LNCaP clone FGC (cell line): ENCODE data around the gene FZD7.

Experiments
- DNase-seq: peaks from one replicate; pipeline ENCODE4 v3.0.0-alpha.2; 2011; ENCODE audit warnings: low read depth
- H3K4me3 ChIP-seq: 2 replicates; pipeline ENCODE4 v1.5.1; 2011; ENCODE audit warnings: mild to moderate bottlenecking, low read depth, low read length, control low read depth
- TF ChIP-seq, protein P1 (sequence below): IDR thresholded peaks from 2 replicates; pipeline ENCODE4 v1.5.1; 2012; ENCODE audit warnings: mild to moderate bottlenecking; ENCODE audit not compliant: control insufficient read depth, insufficient read depth; ENCODE audit errors: extremely low read depth

The FZD7 gene

DNA sequence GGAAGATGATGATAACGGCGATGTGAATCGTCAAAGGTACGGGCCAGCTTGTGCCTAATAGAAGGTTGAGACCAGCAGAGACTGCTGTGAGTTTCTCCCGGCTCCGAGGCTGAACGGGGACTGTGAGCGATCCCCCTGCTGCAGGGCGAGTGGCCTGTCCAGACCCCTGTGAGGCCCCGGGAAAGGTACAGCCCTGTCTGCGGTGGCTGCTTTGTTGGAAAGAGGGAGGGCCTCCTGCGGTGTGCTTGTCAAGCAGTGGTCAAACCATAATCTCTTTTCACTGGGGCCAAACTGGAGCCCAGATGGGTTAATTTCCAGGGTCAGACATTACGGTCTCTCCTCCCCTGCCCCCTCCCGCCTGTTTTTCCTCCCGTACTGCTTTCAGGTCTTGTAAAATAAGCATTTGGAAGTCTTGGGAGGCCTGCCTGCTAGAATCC is 3.0 kb downstream of the FZD7 start:
- no peak overlapping the region for H3K4me3 ChIP-seq
- DNase-seq, result no peak
- TF ChIP-seq, protein P1, sequence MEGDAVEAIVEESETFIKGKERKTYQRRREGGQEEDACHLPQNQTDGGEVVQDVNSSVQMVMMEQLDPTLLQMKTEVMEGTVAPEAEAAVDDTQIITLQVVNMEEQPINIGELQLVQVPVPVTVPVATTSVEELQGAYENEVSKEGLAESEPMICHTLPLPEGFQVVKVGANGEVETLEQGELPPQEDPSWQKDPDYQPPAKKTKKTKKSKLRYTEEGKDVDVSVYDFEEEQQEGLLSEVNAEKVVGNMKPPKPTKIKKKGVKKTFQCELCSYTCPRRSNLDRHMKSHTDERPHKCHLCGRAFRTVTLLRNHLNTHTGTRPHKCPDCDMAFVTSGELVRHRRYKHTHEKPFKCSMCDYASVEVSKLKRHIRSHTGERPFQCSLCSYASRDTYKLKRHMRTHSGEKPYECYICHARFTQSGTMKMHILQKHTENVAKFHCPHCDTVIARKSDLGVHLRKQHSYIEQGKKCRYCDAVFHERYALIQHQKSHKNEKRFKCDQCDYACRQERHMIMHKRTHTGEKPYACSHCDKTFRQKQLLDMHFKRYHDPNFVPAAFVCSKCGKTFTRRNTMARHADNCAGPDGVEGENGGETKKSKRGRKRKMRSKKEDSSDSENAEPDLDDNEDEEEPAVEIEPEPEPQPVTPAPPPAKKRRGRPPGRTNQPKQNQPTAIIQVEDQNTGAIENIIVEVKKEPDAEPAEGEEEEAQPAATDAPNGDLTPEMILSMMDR, result no peak

DNA sequence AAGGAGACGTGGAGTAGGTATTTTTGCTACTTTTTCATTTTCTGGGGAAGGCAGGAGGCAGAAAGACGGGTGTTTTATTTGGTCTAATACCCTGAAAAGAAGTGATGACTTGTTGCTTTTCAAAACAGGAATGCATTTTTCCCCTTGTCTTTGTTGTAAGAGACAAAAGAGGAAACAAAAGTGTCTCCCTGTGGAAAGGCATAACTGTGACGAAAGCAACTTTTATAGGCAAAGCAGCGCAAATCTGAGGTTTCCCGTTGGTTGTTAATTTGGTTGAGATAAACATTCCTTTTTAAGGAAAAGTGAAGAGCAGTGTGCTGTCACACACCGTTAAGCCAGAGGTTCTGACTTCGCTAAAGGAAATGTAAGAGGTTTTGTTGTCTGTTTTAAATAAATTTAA is 3.4 kb downstream of the FZD7 start:
- TF ChIP-seq, protein P1, result no peak
- DNase-seq, result no peak
- H3K4me3 ChIP-seq, result no peak overlapping the region

DNA sequence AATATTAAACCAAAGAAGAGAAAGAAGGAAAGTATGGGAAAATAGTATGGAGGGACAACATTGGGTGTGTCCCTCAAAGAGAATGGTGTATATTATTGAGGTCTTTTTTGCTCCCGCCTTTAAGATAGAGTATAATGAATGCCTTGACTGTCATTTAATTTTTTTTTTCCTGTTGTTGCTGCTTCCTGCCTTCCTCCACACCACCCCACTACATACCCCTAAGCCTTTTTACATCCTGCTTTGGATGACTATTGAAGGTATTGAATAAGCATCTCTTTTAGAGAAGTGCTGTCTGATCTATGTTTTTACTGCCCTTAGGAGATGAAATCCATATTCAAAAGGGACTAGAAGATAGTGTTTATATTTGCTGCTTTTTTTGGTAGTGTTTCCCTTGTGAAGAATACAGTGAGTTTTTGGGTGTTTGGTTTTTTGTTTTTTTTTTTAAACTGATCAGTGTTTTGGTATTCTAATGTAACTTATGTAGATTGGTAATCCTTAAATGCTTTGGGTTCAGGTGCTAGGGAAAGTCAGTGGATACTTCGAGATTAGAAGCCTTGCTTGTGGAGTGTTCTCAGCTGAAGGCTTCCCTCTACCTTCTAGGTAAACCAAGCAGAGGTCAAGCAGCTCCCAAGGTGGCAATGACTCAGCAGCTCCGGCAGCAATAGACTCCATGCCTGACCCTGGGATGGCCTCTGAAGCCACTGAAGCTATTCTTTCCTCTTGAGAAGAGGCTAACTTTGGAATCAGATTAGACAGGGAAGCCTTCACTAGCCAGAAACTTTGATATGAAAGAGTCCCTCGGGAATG is 5.0 kb downstream of the FZD7 start:
- TF ChIP-seq, protein P1, result no peak
- H3K4me3 ChIP-seq, result no peak overlapping the region
- no peak for DNase-seq

DNA sequence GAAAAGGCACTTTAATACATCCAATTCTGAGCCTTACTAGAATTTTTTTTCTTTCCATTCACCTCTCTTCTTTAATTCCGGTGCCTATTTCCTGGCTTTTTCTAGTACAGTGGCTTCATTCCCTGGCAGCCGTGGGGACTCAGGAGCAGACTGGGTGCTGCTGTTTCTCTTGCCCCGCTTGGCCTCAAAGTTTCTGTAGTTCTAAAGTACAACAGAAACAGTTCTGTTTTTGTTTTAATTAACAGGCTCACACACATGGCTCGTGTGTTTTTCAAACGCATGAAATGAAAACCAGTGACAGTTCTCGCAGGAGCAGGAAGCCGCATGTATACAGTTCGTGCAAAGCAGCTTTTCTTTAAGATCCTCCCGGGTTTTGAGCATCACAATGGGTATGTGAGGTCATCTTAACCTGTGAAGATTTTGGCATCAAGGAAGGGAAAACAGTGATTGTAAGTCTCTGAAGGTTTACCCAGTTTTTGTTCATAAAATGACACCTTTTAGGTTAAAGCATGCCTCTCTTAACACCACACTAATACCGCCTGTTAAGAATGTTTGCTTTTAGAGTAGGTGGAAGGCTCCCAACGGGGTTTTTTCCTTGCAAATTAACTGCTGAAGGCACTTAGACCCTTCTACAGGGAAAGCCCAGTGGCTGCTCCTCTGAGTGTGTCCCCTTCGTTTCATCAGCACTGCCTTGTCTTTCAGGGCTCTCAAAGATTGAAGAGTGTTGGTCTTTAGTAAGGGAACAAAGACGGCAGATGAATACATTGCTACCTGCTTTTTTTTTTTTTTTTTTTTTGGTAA is 5.8 kb downstream of the FZD7 start:
- no peak for DNase-seq
- TF ChIP-seq, protein P1, result no peak
- no peak overlapping the region for H3K4me3 ChIP-seq

DNA sequence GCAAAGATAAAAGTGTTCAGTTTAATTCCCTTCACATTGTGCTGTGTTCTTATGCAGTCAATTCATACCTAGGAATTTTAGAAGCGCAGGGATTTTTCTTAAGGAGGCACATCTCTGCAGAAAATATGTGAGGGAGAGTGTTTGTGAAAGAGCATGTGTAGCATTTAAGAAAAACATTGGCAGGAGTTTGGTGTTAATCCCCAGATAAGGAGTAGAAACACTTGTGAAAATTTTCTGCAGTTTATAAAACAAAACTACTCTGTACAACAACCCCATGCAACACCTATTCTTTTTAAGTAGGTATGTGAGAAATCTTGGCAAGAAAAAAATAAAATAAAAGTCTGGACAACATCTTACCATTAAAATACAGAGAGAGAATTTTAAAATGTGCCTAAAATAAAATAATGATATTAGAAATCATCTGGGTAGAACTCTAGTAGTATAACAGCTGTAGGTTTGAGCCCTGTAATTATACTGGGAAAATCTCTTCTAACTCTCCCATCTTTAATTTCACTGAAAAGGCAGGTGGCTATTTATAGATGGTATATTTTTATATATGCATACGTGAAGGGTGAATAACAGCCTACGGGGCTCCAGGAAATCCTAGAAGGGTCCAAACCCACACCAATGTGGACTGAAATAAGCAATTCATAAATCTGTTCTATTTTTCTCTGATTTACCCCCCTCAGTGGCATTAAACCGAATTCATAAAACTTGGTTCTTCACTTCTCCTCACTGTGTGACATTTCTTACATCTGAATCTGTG is 6.6 kb downstream of the FZD7 start:
- no peak overlapping the region for H3K4me3 ChIP-seq
- DNase-seq, result no peak
- TF ChIP-seq, protein P1, result no peak

DNA sequence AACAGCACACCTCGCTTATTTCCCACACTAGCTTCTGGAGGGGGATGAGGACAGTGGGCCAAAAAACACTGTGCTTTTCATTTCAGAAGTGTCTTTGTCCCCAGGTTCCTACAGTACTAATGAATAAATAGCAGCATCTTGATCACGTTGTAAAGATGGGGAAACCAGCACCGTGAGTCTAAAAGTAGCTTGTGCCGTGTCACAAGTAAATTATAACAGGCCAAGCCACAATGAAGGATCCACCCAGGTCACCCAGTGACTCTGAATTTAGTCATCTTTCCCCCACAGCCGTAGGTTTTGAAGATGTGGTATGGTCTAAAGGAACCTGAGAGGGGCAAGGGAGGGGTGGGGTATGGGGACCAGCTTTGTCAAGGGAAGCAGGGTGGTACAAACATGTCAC is 8.8 kb downstream of the FZD7 start:
- TF ChIP-seq, protein P1, result no peak
- H3K4me3 ChIP-seq, result no peak overlapping the region
- no peak for DNase-seq
